NCI-H748 (cell line): ENCODE results near the gene ZNF134.
A peak's percentile ranks its signal among the peaks of the same experiment; 100 is the strongest.

ENCODE experiments used
- DNase-seq: peaks from one replicate; lab custom pipeline; 2025; ENCODE audit not compliant: unreplicated experiment; lab: John Stamatoyannopoulos, UW

Gene ZNF134

DNA sequence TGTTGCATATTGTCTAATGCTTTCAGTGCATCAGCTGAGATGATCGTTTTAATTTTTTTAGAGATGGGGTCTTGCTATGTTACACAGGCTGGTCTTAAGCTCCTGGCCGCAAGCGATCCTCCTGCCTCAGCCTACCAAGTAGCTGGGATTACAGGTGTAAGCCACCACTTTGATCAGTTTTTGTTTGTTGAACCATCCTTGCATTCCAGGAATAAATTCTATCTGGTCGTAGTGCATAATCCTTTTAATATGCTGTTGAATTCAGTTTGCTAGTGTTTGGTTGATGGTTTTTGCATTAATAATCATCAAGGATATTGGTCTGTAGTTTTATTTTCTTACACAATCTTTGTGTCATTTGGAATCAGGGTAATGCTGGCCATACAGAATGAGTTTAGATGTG is 23.3 kb downstream of the ZNF134 start:
- DNase-seq: no peak

DNA sequence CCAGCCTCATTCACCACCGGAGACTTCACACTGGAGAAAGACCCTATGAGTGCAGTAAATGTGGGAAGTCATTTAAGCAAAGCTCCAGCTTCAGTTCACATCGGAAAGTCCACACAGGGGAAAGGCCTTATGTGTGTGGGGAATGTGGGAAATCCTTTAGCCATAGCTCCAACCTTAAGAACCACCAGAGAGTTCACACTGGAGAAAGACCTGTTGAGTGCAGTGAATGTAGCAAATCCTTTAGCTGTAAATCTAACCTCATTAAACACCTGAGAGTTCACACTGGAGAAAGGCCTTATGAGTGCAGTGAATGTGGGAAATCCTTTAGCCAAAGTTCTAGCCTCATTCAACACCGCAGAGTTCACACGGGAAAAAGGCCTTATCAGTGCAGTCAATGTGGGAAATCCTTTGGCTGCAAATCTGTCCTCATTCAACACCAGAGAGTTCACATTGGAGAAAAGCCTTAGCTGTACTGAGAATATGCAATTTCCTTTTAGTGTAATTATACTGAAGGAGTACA is 27.7 kb downstream of the ZNF134 start:
- no peak for DNase-seq

DNA sequence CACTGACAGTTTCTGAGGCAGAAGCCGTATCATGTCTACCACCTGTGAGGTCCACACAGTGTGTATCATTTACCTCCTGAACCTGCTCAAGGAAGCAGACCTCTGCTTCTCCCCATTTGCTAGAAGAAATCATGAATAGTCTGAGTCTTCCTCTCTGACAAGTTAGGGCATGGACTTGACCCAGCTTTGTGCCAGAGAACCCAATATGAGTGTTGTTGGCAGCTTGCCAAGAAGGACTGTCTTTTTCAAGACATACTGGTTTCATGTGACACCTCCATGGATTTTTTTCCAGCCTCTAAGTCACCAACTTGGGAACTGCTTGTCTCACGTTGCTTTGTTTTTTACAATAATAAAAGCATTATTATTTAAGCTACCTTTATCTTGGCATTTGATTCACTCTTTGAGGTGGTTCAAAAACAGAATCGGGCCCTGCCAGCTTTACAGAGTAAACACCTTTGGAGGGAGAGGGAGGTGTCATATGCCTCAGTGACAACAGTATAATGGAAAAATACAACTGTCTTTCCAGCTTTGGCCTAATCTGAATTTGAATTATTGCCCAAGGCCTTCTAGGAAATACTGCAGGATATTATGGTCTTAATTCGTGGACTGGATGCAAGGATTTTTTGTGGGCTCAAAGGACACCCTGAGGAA is 28.5 kb downstream of the ZNF134 start:
- peak; percentile 15 for DNase-seq

DNA sequence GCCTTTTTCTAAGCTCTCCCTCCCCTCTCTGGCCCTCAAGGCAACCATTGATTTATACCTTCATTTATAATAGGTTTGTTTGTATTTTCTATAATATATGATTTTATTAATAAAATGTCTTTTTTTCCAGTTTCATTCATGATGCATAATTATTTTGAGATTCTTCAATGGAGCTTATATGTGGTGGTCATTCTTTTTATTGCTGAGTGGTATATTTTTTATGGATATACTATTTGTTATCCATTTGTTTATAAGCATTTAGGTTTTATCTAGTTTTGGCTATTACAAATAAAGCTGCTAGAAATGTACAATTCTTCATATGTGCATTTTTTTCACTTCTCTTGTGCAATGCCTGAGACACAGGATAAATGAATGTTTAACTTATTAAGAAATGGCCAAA is 29.7 kb downstream of the ZNF134 start:
- no peak for DNase-seq

- DNase-seq: peak; percentile 77
These were observed 34.4 kb downstream of the ZNF134 start for GRCh38 chr19:57648331-57649003.

- DNase-seq: no peak
These were observed 37.6 kb downstream of the ZNF134 start for GRCh38 chr19:57651654-57651996.

DNA sequence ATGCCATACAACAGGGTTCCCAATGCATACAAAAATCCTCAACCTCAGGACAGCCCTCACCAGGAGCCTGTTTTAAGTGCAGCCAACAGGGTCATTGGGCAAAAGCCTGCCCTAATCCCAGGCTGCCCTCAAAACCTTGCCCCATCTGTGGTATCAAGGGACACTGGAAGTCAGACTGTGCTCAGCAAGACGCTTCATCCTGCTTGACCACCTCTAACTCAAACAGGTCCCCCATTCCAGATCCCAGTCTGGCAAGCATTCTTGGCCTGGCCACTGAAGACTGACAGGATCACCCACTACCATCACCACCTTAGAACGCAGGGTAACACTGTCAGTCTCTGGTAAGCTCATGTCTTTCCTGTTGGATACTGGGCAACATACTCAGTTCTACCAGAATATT is 39.6 kb downstream of the ZNF134 start:
- no peak for DNase-seq

- DNase-seq: no peak
These were observed 41.4 kb downstream of the ZNF134 start for GRCh38 chr19:57655443-57655842.

DNA sequence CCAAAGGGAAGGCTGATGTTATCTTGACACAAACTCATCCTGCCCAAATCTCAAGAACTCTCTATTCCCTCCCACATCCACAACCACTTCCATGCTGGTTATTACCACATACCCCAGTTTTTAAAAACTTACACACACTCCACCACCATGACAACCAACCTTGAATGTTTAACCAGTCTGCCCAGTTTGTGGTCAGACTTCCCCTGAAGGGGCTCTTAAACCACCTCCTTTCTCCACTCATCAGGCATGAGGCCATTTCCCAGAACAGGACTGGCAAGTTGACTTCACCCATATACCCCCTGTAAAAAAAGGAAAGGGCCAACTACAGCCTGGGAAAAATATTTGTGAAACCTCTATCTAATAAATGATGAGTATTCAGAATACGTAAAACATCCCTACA is 42.3 kb downstream of the ZNF134 start:
- DNase-seq: no peak

DNA sequence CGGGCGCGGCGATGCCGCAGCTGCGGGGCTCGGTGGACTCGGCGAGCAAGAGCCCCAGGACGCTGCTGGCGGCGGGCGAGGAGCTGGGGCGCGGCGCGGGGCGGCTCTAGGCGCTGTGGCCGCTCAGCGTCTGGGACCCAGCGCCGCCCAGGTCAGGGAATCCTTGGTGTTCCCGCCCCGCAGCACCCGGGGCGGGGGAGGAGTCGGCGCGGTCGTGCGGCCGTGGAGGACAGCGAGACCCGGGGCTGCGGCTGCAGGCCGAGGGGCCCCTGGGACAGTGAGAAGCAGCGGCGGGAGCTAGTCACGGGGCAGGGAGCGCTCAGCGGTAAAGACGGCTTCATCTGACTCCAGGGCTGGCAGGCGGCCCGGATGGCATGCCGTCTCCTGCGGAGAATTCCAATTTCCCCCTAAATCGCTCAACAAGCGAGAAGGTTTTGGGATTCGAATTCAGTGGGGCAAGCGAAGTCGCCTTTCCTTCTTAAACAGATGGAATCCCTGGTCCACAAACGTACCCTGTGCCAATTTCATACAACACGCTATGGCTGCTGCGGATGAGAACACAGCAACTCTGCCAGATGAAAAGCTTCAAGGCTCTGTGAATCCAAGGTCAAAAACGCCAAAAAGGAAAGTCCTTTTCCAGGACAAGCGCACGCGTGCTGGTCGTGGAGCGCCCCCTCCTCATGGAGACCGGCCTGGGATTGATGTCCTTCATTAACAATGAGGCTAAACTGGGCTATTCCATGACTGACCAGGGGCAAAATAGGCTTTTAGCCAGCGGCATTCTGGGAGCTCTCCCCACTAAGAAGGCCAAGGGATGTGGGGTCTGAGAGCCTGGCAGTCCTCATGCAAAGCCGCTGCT is 50.5 kb downstream of the ZNF134 start:
- peak; percentile 86 for DNase-seq

- DNase-seq: peak; percentile 54
These were observed 51.3 kb downstream of the ZNF134 start for GRCh38 chr19:57665261-57665806.

GRCh38 chr19:57667228-57667627 is 53.2 kb downstream of the ZNF134 start:
- DNase-seq: no peak

DNA sequence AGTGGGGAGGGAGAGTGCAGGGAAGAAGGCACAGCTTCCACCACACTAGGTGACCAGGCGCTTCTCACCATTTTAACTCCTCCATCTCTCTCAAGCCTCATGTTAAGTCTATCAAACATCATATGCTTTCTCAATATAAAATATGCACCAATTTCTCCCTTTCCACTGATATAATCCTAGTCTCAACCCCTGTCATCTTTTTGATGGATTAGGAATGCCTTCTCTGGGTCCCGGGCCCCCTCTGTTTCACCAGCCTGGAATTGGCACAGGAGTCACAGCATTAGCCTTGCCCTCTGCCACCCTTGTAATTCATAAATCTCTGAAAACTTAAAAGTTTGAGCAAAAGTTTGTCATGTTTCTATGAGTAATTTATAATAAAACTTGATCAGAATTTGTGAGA is 54.6 kb downstream of the ZNF134 start, which contains the start of gene ZSCAN4:
TSS of gene ZSCAN4 (plus strand) at position 301 of the 400 bp plus-strand sequence. CDS start 7,211 bp downstream, outside the sequence.
- no peak for DNase-seq

DNA sequence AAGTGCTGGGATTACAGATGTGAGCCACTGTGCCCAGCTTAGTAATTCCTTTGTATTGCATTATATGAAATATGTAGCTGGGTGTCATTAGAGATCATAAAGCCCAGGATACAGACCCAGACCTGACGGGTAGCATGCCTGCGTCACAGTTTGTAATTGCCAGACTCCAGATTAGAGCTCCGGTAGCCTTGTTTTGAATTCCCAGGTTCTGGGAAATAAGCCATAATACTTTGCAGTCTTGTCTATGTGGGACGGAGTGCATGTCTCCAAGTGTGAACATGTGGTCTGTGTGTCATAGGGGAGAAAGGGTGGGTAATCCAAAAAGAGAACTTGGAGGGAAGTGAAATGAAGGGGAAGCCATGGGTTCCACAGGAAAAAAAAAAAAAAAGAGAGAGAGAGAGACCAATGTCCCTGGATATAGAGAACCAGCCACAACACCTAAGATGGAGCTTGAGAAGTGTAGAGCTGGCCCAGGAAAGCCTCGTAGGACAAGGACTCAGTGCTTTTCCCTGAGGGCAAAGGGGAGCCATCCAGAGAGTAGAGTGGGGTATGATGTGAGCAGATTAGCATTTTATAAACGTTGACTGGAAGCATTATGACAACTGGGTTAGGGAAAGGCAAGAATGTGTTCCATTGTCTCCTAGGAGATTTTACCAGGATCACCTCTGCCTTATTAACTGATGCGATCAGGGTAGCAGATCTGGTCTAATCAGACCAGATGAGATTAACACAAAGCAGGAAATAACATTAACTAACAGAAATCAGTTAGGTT is 57.3 kb downstream of the ZNF134 start:
- DNase-seq: no peak

GRCh38 chr19:57672466-57672865 is 58.4 kb downstream of the ZNF134 start:
- DNase-seq: no peak
